Astrocyte (in vitro differentiated cells and primary cell): ENCODE results near the gene PIK3C2G. TPM values are rescaled to one million over a fixed set of nuclear protein-coding genes. Genes with fewer than 3 reads are reported as not detected.

ENCODE experiments used
- DNase-seq: peaks from one replicate; pipeline ENCODE4 v3.0.0-alpha.2; 2010; ENCODE audit warnings: low read depth
- FAIRE-seq: peaks from 2 replicates; lab custom pipeline; 2011; peaks lifted over from hg19 to GRCh38; lab: Jason Lieb, UNC
- H2AFZ ChIP-seq: 2 replicates; pipeline ENCODE4 v1.6.0; 2012; ENCODE audit warnings: low read depth, low read length, inconsistent platforms
- H3K27ac ChIP-seq: 2 replicates; pipeline ENCODE4 v1.5.1; 2011; ENCODE audit warnings: low read depth, low read length, inconsistent platforms
- H3K27me3 ChIP-seq: 2 replicates; pipeline ENCODE4 v1.6.0; 2011; ENCODE audit warnings: low read length, inconsistent platforms; ENCODE audit not compliant: insufficient read depth
- H3K36me3 ChIP-seq: 2 replicates; pipeline ENCODE4 v1.5.1; 2011; ENCODE audit warnings: low read length, inconsistent platforms; ENCODE audit not compliant: insufficient read depth
- H3K4me1 ChIP-seq: 2 replicates; pipeline ENCODE4 v1.5.1; 2011; ENCODE audit warnings: low read length, inconsistent platforms; ENCODE audit not compliant: insufficient read depth
- H3K4me2 ChIP-seq: 2 replicates; pipeline ENCODE4 v1.6.0; 2012; ENCODE audit warnings: low read length, inconsistent platforms
- H3K4me3 ChIP-seq: 2 replicates; pipeline ENCODE4 v1.5.1; 2011; ENCODE audit warnings: low read depth, mild to moderate bottlenecking, low read length, inconsistent platforms; ENCODE audit not compliant: insufficient read depth
- H3K79me2 ChIP-seq: 2 replicates; pipeline ENCODE4 v1.6.0; 2012; ENCODE audit warnings: mild to moderate bottlenecking, low read length, inconsistent platforms; ENCODE audit not compliant: insufficient read depth
- H3K9ac ChIP-seq: 2 replicates; pipeline ENCODE4 v1.6.0; 2012; ENCODE audit warnings: mild to moderate bottlenecking, low read length, inconsistent platforms
- H3K9me3 ChIP-seq: 2 replicates; pipeline ENCODE4 v1.5.1; 2012; ENCODE audit warnings: low read depth, mild to moderate bottlenecking, low read length, inconsistent platforms; ENCODE audit not compliant: insufficient read depth
- H4K20me1 ChIP-seq: 2 replicates; pipeline ENCODE4 v1.6.0; 2012; ENCODE audit warnings: low read length, inconsistent platforms; ENCODE audit not compliant: insufficient read depth
- H3K27ac Mint-ChIP-seq: one replicate; pipeline ENCODE4 v1.8.0; 2021; ENCODE audit warnings: mild to moderate bottlenecking, mixed read lengths; ENCODE audit not compliant: unreplicated experiment
- H3K27me3 Mint-ChIP-seq: one replicate; pipeline ENCODE4 v1.8.0; 2021; ENCODE audit warnings: low read depth, mixed read lengths; ENCODE audit not compliant: unreplicated experiment
- H3K36me3 Mint-ChIP-seq: one replicate; pipeline ENCODE4 v1.8.0; 2021; ENCODE audit warnings: low read depth, mixed read lengths; ENCODE audit not compliant: unreplicated experiment
- H3K4me1 Mint-ChIP-seq: one replicate; pipeline ENCODE4 v1.8.0; 2021; ENCODE audit warnings: low read depth, mixed read lengths; ENCODE audit not compliant: unreplicated experiment
- H3K4me3 Mint-ChIP-seq: one replicate; pipeline ENCODE4 v1.8.0; 2021; ENCODE audit warnings: mild to moderate bottlenecking, moderate library complexity, mixed read lengths; ENCODE audit not compliant: unreplicated experiment
- H3K9me3 Mint-ChIP-seq: one replicate; pipeline ENCODE4 v1.8.0; 2021; ENCODE audit warnings: mild to moderate bottlenecking, mixed read lengths; ENCODE audit not compliant: unreplicated experiment
- EZH2 ChIP-seq: IDR thresholded peaks from 2 replicates; pipeline ENCODE4 v1.6.1; 2012; ENCODE audit warnings: mild to moderate bottlenecking, low read length, inconsistent platforms; ENCODE audit not compliant: insufficient read depth
- total RNA-seq: library from RNA; stranded (reverse); gene quantifications from 2 replicates; pipeline ENCODE4 v1.2.1, GENCODE V29; 2021
- TF ChIP-seq, protein P1 (sequence below): IDR thresholded peaks from 2 replicates; pipeline ENCODE4 v1.5.1; 2011; ENCODE audit warnings: low read depth, mild to moderate bottlenecking, inconsistent platforms, low read length, moderate library complexity; ENCODE audit not compliant: insufficient read depth

The PIK3C2G gene
- total RNA-seq, 1 donor from 2014 or later: 0.05 TPM

DNA sequence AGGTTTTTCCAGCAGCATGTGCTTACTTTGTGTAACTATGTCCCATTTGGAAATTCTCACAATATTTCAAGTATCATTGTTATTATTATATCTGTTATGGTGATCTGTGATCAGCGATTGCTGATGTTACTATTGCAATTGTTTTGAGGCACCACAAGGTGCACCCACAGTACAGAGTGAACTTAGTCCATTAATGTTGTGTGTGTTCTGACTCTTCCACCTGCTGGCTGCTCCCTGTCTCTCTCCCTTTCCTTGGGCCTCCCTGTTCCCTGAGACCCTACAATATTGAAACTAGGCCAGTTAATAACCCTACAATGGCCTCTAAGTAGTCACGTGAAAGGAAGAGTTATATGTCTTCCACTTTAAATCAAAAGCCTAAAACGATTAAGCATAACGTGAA, 153.9 kb downstream of the PIK3C2G start:
- Mint-ChIP-seq H3K9me3 (no peaks in the 10 kb centered on the region), H3K4me1 (no peaks in the 10 kb centered on the region), H3K36me3 (no peaks in the 10 kb centered on the region), H3K4me3 (no peak overlapping the region), H3K27me3 (no peaks in the 10 kb centered on the region), H3K27ac (no peak overlapping the region)
- DNase-seq: no peak
- H3K4me3 ChIP-seq: no peak overlapping the region
- no peaks in the 10 kb centered on the region for H4K20me1 ChIP-seq
- no peak overlapping the region for H3K4me2 ChIP-seq
- H3K4me1 ChIP-seq: no peaks in the 10 kb centered on the region
- no peak for FAIRE-seq
- no peaks in the 10 kb centered on the region for H3K9me3 ChIP-seq
- no peak overlapping the region for H3K9ac ChIP-seq
- H3K79me2 ChIP-seq: no peaks in the 10 kb centered on the region
- TF ChIP-seq EZH2: no peak
- TF ChIP-seq, protein P1, sequence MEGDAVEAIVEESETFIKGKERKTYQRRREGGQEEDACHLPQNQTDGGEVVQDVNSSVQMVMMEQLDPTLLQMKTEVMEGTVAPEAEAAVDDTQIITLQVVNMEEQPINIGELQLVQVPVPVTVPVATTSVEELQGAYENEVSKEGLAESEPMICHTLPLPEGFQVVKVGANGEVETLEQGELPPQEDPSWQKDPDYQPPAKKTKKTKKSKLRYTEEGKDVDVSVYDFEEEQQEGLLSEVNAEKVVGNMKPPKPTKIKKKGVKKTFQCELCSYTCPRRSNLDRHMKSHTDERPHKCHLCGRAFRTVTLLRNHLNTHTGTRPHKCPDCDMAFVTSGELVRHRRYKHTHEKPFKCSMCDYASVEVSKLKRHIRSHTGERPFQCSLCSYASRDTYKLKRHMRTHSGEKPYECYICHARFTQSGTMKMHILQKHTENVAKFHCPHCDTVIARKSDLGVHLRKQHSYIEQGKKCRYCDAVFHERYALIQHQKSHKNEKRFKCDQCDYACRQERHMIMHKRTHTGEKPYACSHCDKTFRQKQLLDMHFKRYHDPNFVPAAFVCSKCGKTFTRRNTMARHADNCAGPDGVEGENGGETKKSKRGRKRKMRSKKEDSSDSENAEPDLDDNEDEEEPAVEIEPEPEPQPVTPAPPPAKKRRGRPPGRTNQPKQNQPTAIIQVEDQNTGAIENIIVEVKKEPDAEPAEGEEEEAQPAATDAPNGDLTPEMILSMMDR: no peak
- no peak overlapping the region for H3K27ac ChIP-seq
- no peaks in the 10 kb centered on the region for H3K36me3 ChIP-seq
- no peak overlapping the region for H2AFZ ChIP-seq
- H3K27me3 ChIP-seq: no peaks in the 10 kb centered on the region

DNA sequence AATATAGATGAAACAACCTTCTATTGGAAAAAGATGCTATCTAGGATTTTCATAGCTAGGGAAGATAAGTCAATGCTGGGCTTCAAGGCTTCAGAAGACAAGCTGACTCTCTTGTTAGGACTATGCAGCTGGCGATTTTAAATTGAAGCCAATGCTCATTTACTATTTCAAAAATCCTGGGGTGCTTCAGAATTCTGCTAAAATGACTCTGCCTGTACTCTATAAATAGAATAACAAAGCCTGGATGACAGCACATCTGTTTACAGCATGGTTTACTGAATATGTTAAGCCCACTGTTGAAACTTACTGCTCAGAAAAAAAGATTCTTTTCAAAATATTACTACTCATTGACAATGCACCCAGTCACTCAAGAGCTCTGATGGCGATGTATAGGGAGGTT, 155.1 kb downstream of the PIK3C2G start:
- H3K9me3 Mint-ChIP-seq: no peaks in the 10 kb centered on the region
- H3K27ac Mint-ChIP-seq: no peak overlapping the region

DNA sequence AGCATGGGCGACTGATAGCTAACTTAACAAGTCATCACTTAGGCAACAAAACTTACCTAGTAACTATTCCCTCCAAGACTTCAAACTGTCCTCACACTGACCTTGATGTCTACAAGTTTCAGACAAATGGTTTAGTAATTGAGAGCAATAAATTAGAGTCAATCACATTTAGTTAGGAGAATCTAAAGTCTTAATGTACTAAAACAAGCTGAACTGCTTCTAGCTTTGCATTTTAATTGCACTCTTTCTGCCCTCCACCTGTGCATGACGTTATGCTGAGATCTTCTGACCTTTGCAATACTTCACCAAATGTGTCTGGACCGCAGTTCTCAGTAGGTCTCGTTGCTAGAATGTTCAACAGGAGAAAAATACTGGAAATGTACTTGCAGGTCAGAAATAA, 158.0 kb downstream of the PIK3C2G start:
- no peak for DNase-seq
- H3K79me2 ChIP-seq: no peaks in the 10 kb centered on the region
- H3K4me3 ChIP-seq: no peak overlapping the region
- no peak overlapping the region for H3K4me3 Mint-ChIP-seq
- no peaks in the 10 kb centered on the region for H4K20me1 ChIP-seq
- FAIRE-seq: no peak
- no peak overlapping the region for H3K9ac ChIP-seq
- no peaks in the 10 kb centered on the region for H3K9me3 ChIP-seq
- H3K27ac ChIP-seq: no peak overlapping the region
- H2AFZ ChIP-seq: no peak overlapping the region
- H3K36me3 Mint-ChIP-seq: no peaks in the 10 kb centered on the region
- peaks cover 2% of the 10 kb centered on the region for H3K4me1 ChIP-seq
- H3K4me2 ChIP-seq: no peak overlapping the region
- H3K27me3 Mint-ChIP-seq: no peaks in the 10 kb centered on the region
- peaks cover 11% of the 10 kb centered on the region for H3K4me1 Mint-ChIP-seq
- no peaks in the 10 kb centered on the region for H3K9me3 Mint-ChIP-seq
- TF ChIP-seq, protein P1: no peak
- TF ChIP-seq EZH2: no peak
- no peaks in the 10 kb centered on the region for H3K27me3 ChIP-seq
- H3K36me3 ChIP-seq: no peaks in the 10 kb centered on the region
- no peak overlapping the region for H3K27ac Mint-ChIP-seq

More for the DNA sequence above, 155.1 kb downstream of the PIK3C2G start:
- Histone ChIP-seq H3K36me3 (no peaks in the 10 kb centered on the region), H3K4me3 (no peak overlapping the region), H3K27ac (no peak overlapping the region), H3K9ac (no peak overlapping the region), H2AFZ (no peak overlapping the region), H4K20me1 (no peaks in the 10 kb centered on the region), H3K79me2 (no peaks in the 10 kb centered on the region), H3K4me1 (no peaks in the 10 kb centered on the region), H3K27me3 (no peaks in the 10 kb centered on the region), H3K4me2 (no peak overlapping the region), H3K9me3 (no peaks in the 10 kb centered on the region)
- H3K4me1 Mint-ChIP-seq: no peaks in the 10 kb centered on the region
- DNase-seq (no peak), FAIRE-seq (no peak)
- TF ChIP-seq EZH2: no peak
- TF ChIP-seq, protein P1: no peak
- H3K36me3 Mint-ChIP-seq: no peaks in the 10 kb centered on the region
- H3K27me3 Mint-ChIP-seq: no peaks in the 10 kb centered on the region
- no peak overlapping the region for H3K4me3 Mint-ChIP-seq
